Activated CD4-positive, alpha-beta memory T cell treated with anti-CD3 and anti-CD28 coated beads, Interleukin-2, amount 10 ng/mL, durations not matched to agents 7 days and 5 days (primary cell): ENCODE measurements around the gene ARL5C. TPM values are rescaled to one million over a fixed set of nuclear protein-coding genes. Genes with fewer than 3 reads are reported as not detected.

ENCODE experiments used
- CTCF ChIA-PET: fragments of 350-600 bp; sonication (Branson Sonifier 250); formaldehyde crosslinking; loops from one replicate; lab custom pipeline; 2021; ENCODE audit warnings: antibody characterized with exemption, inconsistent platforms; lab: Charles Lee
- POLR2A ChIA-PET: fragments of 350-600 bp; sonication (Branson Sonifier 250); formaldehyde crosslinking; loops from one replicate; lab custom pipeline; 2021; ENCODE audit warnings: antibody characterized with exemption; lab: Charles Lee
- DNase-seq: peaks from one replicate; pipeline ENCODE4 v3.0.0-alpha.2; 2020
- H3K27ac Mint-ChIP-seq: one replicate; pipeline ENCODE4 v1.8.0; 2021; ENCODE audit warnings: mild to moderate bottlenecking, mixed read lengths
- H3K27me3 Mint-ChIP-seq: one replicate; pipeline ENCODE4 v1.8.0; 2021; ENCODE audit warnings: mixed read lengths
- H3K36me3 Mint-ChIP-seq: one replicate; pipeline ENCODE4 v1.8.0; 2021; ENCODE audit warnings: low read depth, mixed read lengths
- H3K4me1 Mint-ChIP-seq: one replicate; pipeline ENCODE4 v1.8.0; 2021; ENCODE audit warnings: mixed read lengths
- H3K4me3 Mint-ChIP-seq: one replicate; pipeline ENCODE4 v1.8.0; 2021; ENCODE audit warnings: mild to moderate bottlenecking, mixed read lengths
- H3K9me3 Mint-ChIP-seq: one replicate; pipeline ENCODE4 v1.8.0; 2021; ENCODE audit warnings: mixed read lengths
- total RNA-seq, 2 experiments: library from RNA; stranded (reverse); gene quantifications; one replicate each; pipeline ENCODE4 v1.2.3, GENCODE V29; 2021

Gene ARL5C
- total RNA-seq, 2 experiments from 2014 or later, result 0.15 TPM; not detected in 1

GRCh38 chr17:39192901-39193300 lies 26.9 kb upstream of the ARL5C start:
- CTCF ChIA-PET, result no interaction called here
- DNase-seq, result no peak
- Mint-ChIP-seq H3K4me3 (no peak overlapping the region), H3K27ac (no peak overlapping the region), H3K27me3 (no peaks in the 10 kb centered on the region), H3K9me3 (no peaks in the 10 kb centered on the region), H3K4me1 (peaks cover 35% of the 10 kb centered on the region), H3K36me3 (peaks cover 21% of the 10 kb centered on the region)
- POLR2A ChIA-PET, result no interaction called here

GRCh38 chr17:39191750-39192510 lies 26.0 kb upstream of the ARL5C start:
- Mint-ChIP-seq H3K27me3 (no peaks in the 10 kb centered on the region), H3K4me1 (peaks cover 40% of the 10 kb centered on the region), H3K36me3 (peaks cover 23% of the 10 kb centered on the region), H3K27ac (no peak overlapping the region), H3K4me3 (no peak overlapping the region), H3K9me3 (no peaks in the 10 kb centered on the region)
- no peak for DNase-seq
- ChIA-PET CTCF (interaction anchor here (1.3 to 1.7 kb wide), 2 partner anchors 17 to 27 kb away, joined by 3 to 4 read pairs; no protein-coding TSS in a partner anchor), POLR2A (no interaction called here)

- no peaks in the 10 kb centered on the region for H3K9me3 Mint-ChIP-seq
- H3K27me3 Mint-ChIP-seq, result no peaks in the 10 kb centered on the region
- peaks cover 35% of the 10 kb centered on the region for H3K36me3 Mint-ChIP-seq
- no peak for DNase-seq
- POLR2A ChIA-PET, result no interaction called here
- peak overlapping the region; percentile 54 for H3K27ac Mint-ChIP-seq
- CTCF ChIA-PET, result no interaction called here
- no peak overlapping the region for H3K4me3 Mint-ChIP-seq
- peaks cover 9% of the 10 kb centered on the region for H3K4me1 Mint-ChIP-seq
These were observed 21.3 kb upstream of the ARL5C start for GRCh38 chr17:39187152-39187830.

- H3K9me3 Mint-ChIP-seq, result no peaks in the 10 kb centered on the region
- POLR2A ChIA-PET, result interaction anchor here (0.7 kb wide), 1 partner anchor 12 kb away, joined by 3 read pairs; no protein-coding TSS in a partner anchor
- H3K4me3 Mint-ChIP-seq, result no peak overlapping the region
- H3K36me3 Mint-ChIP-seq, result peaks cover 33% of the 10 kb centered on the region
- H3K27me3 Mint-ChIP-seq, result no peaks in the 10 kb centered on the region
- no peak overlapping the region for H3K27ac Mint-ChIP-seq
- peaks cover 6% of the 10 kb centered on the region for H3K4me1 Mint-ChIP-seq
- CTCF ChIA-PET, result no interaction called here
- no peak for DNase-seq
These were observed 20.6 kb upstream of the ARL5C start for GRCh38 chr17:39186481-39187002.

GRCh38 chr17:39183720-39184119 lies 17.8 kb upstream of the ARL5C start:
- DNase-seq, result no peak
- Mint-ChIP-seq H3K4me3 (no peak overlapping the region), H3K4me1 (peaks cover 6% of the 10 kb centered on the region), H3K9me3 (no peaks in the 10 kb centered on the region), H3K27ac (no peak overlapping the region), H3K36me3 (peaks cover 32% of the 10 kb centered on the region), H3K27me3 (no peaks in the 10 kb centered on the region)
- POLR2A ChIA-PET, result interaction anchor here (1.5 kb wide), 1 partner anchor 16 kb away, joined by 8 read pairs; the partner anchor contains the start of gene RPL19
- CTCF ChIA-PET, result interaction anchor here (1.1 to 1.9 kb wide), 2 partner anchors 9 to 19 kb away, joined by 6 to 9 read pairs; no protein-coding TSS in a partner anchor

- H3K4me3 Mint-ChIP-seq, result no peak overlapping the region
- H3K36me3 Mint-ChIP-seq, result peaks cover 34% of the 10 kb centered on the region
- no peak for DNase-seq
- H3K27me3 Mint-ChIP-seq, result no peaks in the 10 kb centered on the region
- ChIA-PET CTCF (interaction anchor here (0.5 to 1.9 kb wide), 3 partner anchors 8 to 344 kb away, joined by 3 to 9 read pairs (median 6); no protein-coding TSS in a partner anchor), POLR2A (interaction anchor here (1.5 kb wide), 1 partner anchor 17 kb away, joined by 8 read pairs; the partner anchor contains the start of gene RPL19)
- H3K27ac Mint-ChIP-seq, result no peak overlapping the region
- H3K9me3 Mint-ChIP-seq, result no peaks in the 10 kb centered on the region
- peaks cover 6% of the 10 kb centered on the region for H3K4me1 Mint-ChIP-seq
These were observed 17.1 kb upstream of the ARL5C start for GRCh38 chr17:39183045-39183444.

GRCh38 chr17:39181303-39181702 lies 15.3 kb upstream of the ARL5C start:
- POLR2A ChIA-PET, result interaction anchor here (0.7 kb wide), 1 partner anchor 19 kb away, joined by 4 read pairs; the partner anchor contains the start of gene RPL19
- no peak overlapping the region for H3K27ac Mint-ChIP-seq
- H3K9me3 Mint-ChIP-seq, result no peaks in the 10 kb centered on the region
- no peak overlapping the region for H3K4me3 Mint-ChIP-seq
- DNase-seq, result no peak
- CTCF ChIA-PET, result no interaction called here
- no peaks in the 10 kb centered on the region for H3K4me1 Mint-ChIP-seq
- no peaks in the 10 kb centered on the region for H3K27me3 Mint-ChIP-seq
- peaks cover 47% of the 10 kb centered on the region for H3K36me3 Mint-ChIP-seq

- Mint-ChIP-seq H3K27ac (no peak overlapping the region), H3K9me3 (no peaks in the 10 kb centered on the region), H3K36me3 (peaks cover 37% of the 10 kb centered on the region), H3K27me3 (no peaks in the 10 kb centered on the region), H3K4me1 (no peaks in the 10 kb centered on the region), H3K4me3 (no peak overlapping the region)
- ChIA-PET POLR2A (no interaction called here), CTCF (interaction anchor here (0.7 to 1.8 kb wide), 2 partner anchors 14 to 40 kb away, joined by 3 to 8 read pairs; no protein-coding TSS in a partner anchor)
- DNase-seq, result no peak
These were observed 12.6 kb upstream of the ARL5C start for GRCh38 chr17:39178536-39178935.

GRCh38 chr17:39177256-39177655 lies 11.3 kb upstream of the ARL5C start:
- ChIA-PET CTCF (interaction anchor here (3.6 to 5.0 kb wide), 2 partner anchors 12 to 24 kb away, joined by 16 to 92 read pairs; partner anchors contain the start of gene ARL5C), POLR2A (interaction anchor here (3.5 kb wide), 1 partner anchor 11 kb away, joined by 17 read pairs; the partner anchor contains the start of gene ARL5C)
- peaks cover 7% of the 10 kb centered on the region for H3K4me1 Mint-ChIP-seq
- no peak overlapping the region for H3K27ac Mint-ChIP-seq
- H3K27me3 Mint-ChIP-seq, result no peaks in the 10 kb centered on the region
- DNase-seq, result no peak
- H3K4me3 Mint-ChIP-seq, result no peak overlapping the region
- H3K9me3 Mint-ChIP-seq, result no peaks in the 10 kb centered on the region
- H3K36me3 Mint-ChIP-seq, result peaks cover 27% of the 10 kb centered on the region

- no peak overlapping the region for H3K4me3 Mint-ChIP-seq
These were observed 9.7 kb upstream of the ARL5C start for GRCh38 chr17:39175695-39176093.

GRCh38 chr17:39174920-39175694 lies 9.1 kb upstream of the ARL5C start:
- H3K36me3 Mint-ChIP-seq, result peaks cover 24% of the 10 kb centered on the region
- peaks cover 8% of the 10 kb centered on the region for H3K4me1 Mint-ChIP-seq
- H3K9me3 Mint-ChIP-seq, result no peaks in the 10 kb centered on the region
- H3K27ac Mint-ChIP-seq, result no peak overlapping the region
- ChIA-PET POLR2A (interaction anchor here (0.7 to 3.5 kb wide), 6 partner anchors 9 to 70 kb away, joined by 3 to 17 read pairs (median 8); partner anchors contain the start of genes ARL5C and RPL19), CTCF (interaction anchor here (0.6 to 5.0 kb wide), 21 partner anchors 8 to 381 kb away, joined by 3 to 92 read pairs (median 4); partner anchors contain the start of genes ARL5C and RPL19)
- DNase-seq, result peak; percentile 75
- no peak overlapping the region for H3K4me3 Mint-ChIP-seq
- no peaks in the 10 kb centered on the region for H3K27me3 Mint-ChIP-seq

More at GRCh38 chr17:39175695-39176093, 9.7 kb upstream of the ARL5C start:
- peaks cover 24% of the 10 kb centered on the region for H3K36me3 Mint-ChIP-seq
- no peaks in the 10 kb centered on the region for H3K27me3 Mint-ChIP-seq
- H3K27ac Mint-ChIP-seq, result no peak overlapping the region
- no peak for DNase-seq
- peaks cover 8% of the 10 kb centered on the region for H3K4me1 Mint-ChIP-seq
- ChIA-PET POLR2A (interaction anchor here (1.5 to 3.5 kb wide), 4 partner anchors 10 to 24 kb away, joined by 6 to 17 read pairs (median 12); partner anchors contain the start of genes ARL5C and RPL19), CTCF (interaction anchor here (0.9 to 5.0 kb wide), 11 partner anchors 8 to 193 kb away, joined by 3 to 92 read pairs (median 8); partner anchors contain the start of gene ARL5C)
- H3K9me3 Mint-ChIP-seq, result no peaks in the 10 kb centered on the region
